K562 (cell line): Measurements from ENCODE around the gene LRIT1.

ENCODE experiments used
- CEBPB ChIP-seq: fragments of 450-650 bp; IDR thresholded peaks from 2 replicates; pipeline ENCODE4 v1.6.1; 2016; ENCODE audit warnings: missing genetic modification characterization, missing compliant biosample characterization
- CTCF ChIP-seq, 3 experiments: IDR thresholded peaks in 2 of 3; conservative IDR thresholded peaks in 1 of 3; 2 replicates each; pipeline ENCODE4 v1.5.1; 2011 to 2012; ENCODE audit warnings: low read length in 3 of 3, mild to moderate bottlenecking in 3 of 3, control low read depth in 2 of 3, improper control_type of control experiment in 1 of 3, inconsistent platforms in 1 of 3, low read depth in 1 of 3, mixed read lengths in 1 of 3, moderate library complexity in 1 of 3; ENCODE audit not compliant: insufficient read depth in 2 of 3
- EP300 ChIP-seq: IDR thresholded peaks from 2 replicates; pipeline ENCODE4 v1.6.1; 2012; ENCODE audit warnings: low read length, improper control_type of control experiment
- HDGF ChIP-seq: fragments of 450-650 bp; IDR thresholded peaks from 2 replicates; pipeline ENCODE4 v1.6.1; 2016
- HNRNPUL1 ChIP-seq: fragments of 200-400 bp; formaldehyde crosslinking; IDR thresholded peaks from 2 replicates; pipeline ENCODE4 v1.6.1; 2017; ENCODE audit warnings: low read length
- POLR2A ChIP-seq: fragments of 450-650 bp; conservative IDR thresholded peaks from 2 replicates; pipeline ENCODE4 v1.6.1; 2016
- RAD51 ChIP-seq: fragments of 450-650 bp; IDR thresholded peaks from 2 replicates; pipeline ENCODE4 v1.7.1; 2016; ENCODE audit warnings: low read depth, mild to moderate bottlenecking, borderline replicate concordance
- SIN3B ChIP-seq: fragments of 450-650 bp; IDR thresholded peaks from 2 replicates; pipeline ENCODE4 v1.6.1; 2017; ENCODE audit warnings: low read depth, mild to moderate bottlenecking, moderate library complexity
- TAF1 ChIP-seq: IDR thresholded peaks from 2 replicates; pipeline ENCODE4 v1.6.1; 2011; ENCODE audit warnings: mild to moderate bottlenecking, low read length, moderate library complexity; ENCODE audit not compliant: insufficient read depth, control insufficient read depth, severe bottlenecking; ENCODE audit errors: extremely low read depth
- ZNF121 ChIP-seq: sonication (generic); formaldehyde crosslinking; conservative IDR thresholded peaks from 2 replicates; pipeline ENCODE4 v1.8.0; 2022; ENCODE audit warnings: missing genetic modification reagents
- ZNF274 ChIP-seq: IDR thresholded peaks from 2 replicates; pipeline ENCODE4 v1.6.1; 2011; ENCODE audit warnings: low read depth, mild to moderate bottlenecking, low read length, moderate library complexity, borderline replicate concordance

DNA sequence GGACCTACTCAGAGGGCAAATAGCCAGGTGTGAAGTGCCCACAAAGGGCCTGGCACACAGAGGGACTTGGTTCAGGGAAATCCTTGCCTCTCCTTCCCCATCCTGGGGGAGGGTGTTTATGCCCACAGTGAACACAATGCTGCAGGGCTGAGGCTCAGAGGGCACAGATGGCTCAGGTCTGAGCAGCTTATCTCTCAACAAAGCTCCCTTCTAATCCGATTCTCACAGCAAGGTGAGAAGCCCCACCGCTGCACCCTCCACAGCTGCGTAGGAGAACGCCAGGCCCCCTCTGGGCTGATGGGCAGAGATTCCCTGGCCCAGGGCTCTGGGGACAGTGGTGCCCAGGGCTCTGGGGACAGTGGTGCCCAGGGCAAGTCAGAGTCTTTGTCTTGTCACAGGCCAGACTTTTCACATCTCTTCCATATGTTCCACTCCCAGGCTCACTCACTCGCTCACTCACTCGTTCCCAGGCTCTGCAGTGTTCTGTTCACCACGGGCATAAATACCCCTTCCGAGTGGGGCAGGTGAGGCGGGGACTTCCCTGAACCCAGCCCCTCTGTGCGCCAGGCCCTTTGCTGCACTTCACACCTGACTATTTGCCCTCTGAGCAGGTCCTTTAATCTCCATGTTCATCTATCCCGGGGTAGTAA, 55.7 kb downstream of the LRIT1 start:
- no peak for TF ChIP-seq HDGF
- TF ChIP-seq RAD51: no peak
- no peak for TF ChIP-seq CTCF (IDR thresholded peaks at IDR 0.05 in 2 of 3, conservative IDR thresholded peaks at IDR 0.05 in 1 of 3; ENCODE audit: insufficient read depth in 2 of 3, low read depth in 1 of 3, low read length in 3 of 3)
- TF ChIP-seq CEBPB (tag): no peak
- no peak for TF ChIP-seq ZNF274
- no peak for TF ChIP-seq TAF1
- TF ChIP-seq ZNF121 (CRISPR knock-in tag): no peak
- no peak for TF ChIP-seq HNRNPUL1
- TF ChIP-seq POLR2A: no peak
- TF ChIP-seq SIN3B: no peak
- TF ChIP-seq EP300: no peak
